HFFc6 (cell line): ENCODE data around the gene COL2A1. TPM values are rescaled to one million over a fixed set of nuclear protein-coding genes. Genes with fewer than 3 reads are reported as not detected.

Experiments used
- DNase-seq: peaks from one replicate; pipeline ENCODE4 v3.0.0-alpha.2; 2018
- H3K27ac Mint-ChIP-seq: 2 replicates; pipeline ENCODE4 v1.8.0; 2020; ENCODE audit warnings: mild to moderate bottlenecking, mixed read lengths
- H3K27me3 Mint-ChIP-seq: 2 replicates; pipeline ENCODE4 v1.8.0; 2021; ENCODE audit warnings: mild to moderate bottlenecking, moderate library complexity, mixed read lengths; ENCODE audit not compliant: insufficient read depth
- H3K36me3 Mint-ChIP-seq: 2 replicates; pipeline ENCODE4 v1.8.0; 2021; ENCODE audit warnings: low read depth, mixed read lengths
- H3K4me1 Mint-ChIP-seq: 2 replicates; pipeline ENCODE4 v1.8.0; 2020; ENCODE audit warnings: low read depth, mixed read lengths
- H3K4me3 Mint-ChIP-seq: 2 replicates; pipeline ENCODE4 v1.8.0; 2020; ENCODE audit warnings: mild to moderate bottlenecking, moderate library complexity, mixed read lengths
- H3K9me3 Mint-ChIP-seq: 2 replicates; pipeline ENCODE4 v1.8.0; 2020; ENCODE audit warnings: mild to moderate bottlenecking, mixed read lengths
- CTCF ChIP-seq: fragments of 200-600 bp; sonication (generic); IDR thresholded peaks from 2 replicates; pipeline ENCODE4 v1.5.0; 2021; ENCODE audit warnings: antibody characterized with exemption, mild to moderate bottlenecking
- total RNA-seq, 6 experiments: library from RNA; stranded (reverse); fragmentation: NEBNext Ultra II Directional; extraction: Animal tissue kit (Norgen Biotek cat#: 25700); gene quantifications; 2 replicates in 1 of 6; 3 replicates in 5 of 6; pipeline ENCODE4 v1.2.3, GENCODE V29; 2021

Gene COL2A1
- total RNA-seq, 6 experiments from 2014 or later, result not detected

GRCh38 chr12:48029491-48030172 is 25.4 kb upstream of the COL2A1 start:
- Mint-ChIP-seq H3K4me1 (no peaks in the 10 kb centered on the region), H3K9me3 (no peaks in the 10 kb centered on the region), H3K27me3 (peaks cover 31% of the 10 kb centered on the region), H3K36me3 (no peaks in the 10 kb centered on the region), H3K27ac (no peak overlapping the region), H3K4me3 (no peak overlapping the region)
- TF ChIP-seq CTCF, result no peak
- DNase-seq, result no peak

- Mint-ChIP-seq H3K36me3 (no peaks in the 10 kb centered on the region), H3K27ac (no peak overlapping the region), H3K27me3 (peaks cover 36% of the 10 kb centered on the region)
Measured at GRCh38 chr12:48028541-48029431, 24.5 kb upstream of the COL2A1 start.

GRCh38 chr12:48027183-48028002 is 23.1 kb upstream of the COL2A1 start:
- H3K4me1 Mint-ChIP-seq, result no peaks in the 10 kb centered on the region
- no peak overlapping the region for H3K27ac Mint-ChIP-seq
- H3K36me3 Mint-ChIP-seq, result no peaks in the 10 kb centered on the region
- no peak for TF ChIP-seq CTCF
- H3K9me3 Mint-ChIP-seq, result no peaks in the 10 kb centered on the region
- peaks cover 38% of the 10 kb centered on the region for H3K27me3 Mint-ChIP-seq
- no peak overlapping the region for H3K4me3 Mint-ChIP-seq
- no peak for DNase-seq

More at GRCh38 chr12:48028541-48029431, 24.5 kb upstream of the COL2A1 start:
- no peaks in the 10 kb centered on the region for H3K9me3 Mint-ChIP-seq
- no peak for DNase-seq
- no peaks in the 10 kb centered on the region for H3K4me1 Mint-ChIP-seq
- no peak for TF ChIP-seq CTCF
- H3K4me3 Mint-ChIP-seq, result no peak overlapping the region

GRCh38 chr12:48026060-48026827 is 22.0 kb upstream of the COL2A1 start:
- H3K27ac Mint-ChIP-seq, result no peak overlapping the region
- TF ChIP-seq CTCF, result no peak
- H3K27me3 Mint-ChIP-seq, result peaks cover 46% of the 10 kb centered on the region
- no peaks in the 10 kb centered on the region for H3K9me3 Mint-ChIP-seq
- peaks cover 8% of the 10 kb centered on the region for H3K4me1 Mint-ChIP-seq
- no peak overlapping the region for H3K4me3 Mint-ChIP-seq
- no peak for DNase-seq
- no peaks in the 10 kb centered on the region for H3K36me3 Mint-ChIP-seq

GRCh38 chr12:48025281-48025680 is 21.0 kb upstream of the COL2A1 start:
- no peak for TF ChIP-seq CTCF
- no peaks in the 10 kb centered on the region for H3K9me3 Mint-ChIP-seq
- H3K27ac Mint-ChIP-seq, result no peak overlapping the region
- no peak for DNase-seq
- no peak overlapping the region for H3K4me3 Mint-ChIP-seq
- no peaks in the 10 kb centered on the region for H3K36me3 Mint-ChIP-seq
- H3K4me1 Mint-ChIP-seq, result peaks cover 8% of the 10 kb centered on the region
- H3K27me3 Mint-ChIP-seq, result peaks cover 46% of the 10 kb centered on the region
